GM12878 (cell line): Measurements from ENCODE around the gene GPR34. TPM values are rescaled to one million over a fixed set of nuclear protein-coding genes. Genes with fewer than 3 reads are reported as not detected.

Experiments used
- ATAC-seq: fragments of 200-7000 bp; cut with Tn5 transposase; 3 replicates; pipeline ENCODE4 v1.9.1; 2020; ENCODE audit warnings: mild to moderate bottlenecking, moderate library complexity
- BruUV-seq: library from RNA; stranded (reverse); fragments of 400-500 nt; replicated peaks from 2 replicates; lab custom pipeline; 2021; lab: Mats Ljungman, UMichigan
- CTCF ChIA-PET: fragments of 300-600 bp; sonication (Branson Sonifier 250); formaldehyde crosslinking; extraction: SDS; loops from one replicate; lab custom pipeline; 2021; ENCODE audit warnings: inconsistent platforms; lab: Yijun Ruan, JAX
- POLR2A ChIA-PET: fragments of 350-600 bp; formaldehyde crosslinking; extraction: SDS; loops from one replicate; lab custom pipeline; 2021; ENCODE audit warnings: inconsistent platforms; lab: Charles Lee
- RAD21 ChIA-PET: fragments of 300-600 bp; sonication (Branson Sonifier 250); formaldehyde crosslinking; loops from one replicate; lab custom pipeline; 2023; ENCODE audit warnings: antibody characterized with exemption; ENCODE audit not compliant: unreplicated experiment; lab: Charles Lee
- SMC1A ChIA-PET: fragments of 300-600 bp; sonication (Branson Sonifier 250); formaldehyde crosslinking; loops from one replicate; lab custom pipeline; 2023; ENCODE audit not compliant: unreplicated experiment, uncharacterized antibody; lab: Charles Lee
- DNase-seq: peaks from one replicate; pipeline ENCODE4 v3.0.0-alpha.2; 2011; ENCODE audit warnings: low read depth, low spot score
- FAIRE-seq: peaks from 3 replicates; lab custom pipeline; 2011; peaks lifted over from hg19 to GRCh38; lab: Jason Lieb, UNC
- H2AFZ ChIP-seq: 2 replicates; pipeline ENCODE4 v1.6.0; 2011; ENCODE audit warnings: low read depth, low read length, control low read depth; ENCODE audit not compliant: control insufficient read depth
- H3K27ac ChIP-seq: 2 replicates; pipeline ENCODE4 v1.5.1; 2011; ENCODE audit warnings: control low read depth; ENCODE audit not compliant: control insufficient read depth, insufficient read depth
- H3K27me3 ChIP-seq, 2 experiments: replicated peaks in 1 of 2; 2 replicates each; pipeline versions ENCODE4 v1.6.0 to v1.6.1; 2011; ENCODE audit warnings: low read length in 1 of 2; ENCODE audit not compliant: control insufficient read depth in 2 of 2, insufficient read depth in 2 of 2
- H3K36me3 ChIP-seq, 2 experiments: 2 replicates each; pipeline ENCODE4 v1.5.1; 2011; ENCODE audit warnings: low read length in 1 of 2; ENCODE audit not compliant: control insufficient read depth in 2 of 2, insufficient read depth in 2 of 2
- H3K4me1 ChIP-seq: 2 replicates; pipeline ENCODE4 v1.6.1; 2011; ENCODE audit warnings: mild to moderate bottlenecking, low read length, moderate library complexity, mixed read lengths; ENCODE audit not compliant: control insufficient read depth, insufficient read depth
- H3K4me2 ChIP-seq: 2 replicates; pipeline ENCODE4 v1.6.0; 2011; ENCODE audit warnings: control low read depth; ENCODE audit not compliant: control insufficient read depth, insufficient read depth
- H3K4me3 ChIP-seq: fragments of 200-600 bp; sonication (generic); 2 replicates; pipeline ENCODE4 v1.5.1; 2016
- H3K79me2 ChIP-seq: 2 replicates; pipeline ENCODE4 v1.6.0; 2011; ENCODE audit warnings: low read length; ENCODE audit not compliant: control insufficient read depth, insufficient read depth
- H3K9ac ChIP-seq: 2 replicates; pipeline ENCODE4 v1.8.0; 2011; ENCODE audit warnings: low read length, control low read depth, mixed read lengths; ENCODE audit not compliant: control insufficient read depth, insufficient read depth
- H3K9me3 ChIP-seq: replicated peaks from 3 replicates; pipeline ENCODE4 v1.5.1; 2011; ENCODE audit warnings: mild to moderate bottlenecking, low read length; ENCODE audit not compliant: control insufficient read depth, insufficient read depth
- H4K20me1 ChIP-seq: 2 replicates; pipeline ENCODE4 v1.6.0; 2011; ENCODE audit not compliant: control insufficient read depth, insufficient read depth
- ETV6 ChIP-seq, 2 experiments: fragments of 450-650 bp in 1 of 2; IDR thresholded peaks in 1 of 2; conservative IDR thresholded peaks in 1 of 2; 2 replicates each; pipeline ENCODE4 v1.6.1; 2014; ENCODE audit warnings: antibody characterized with exemption in 1 of 2, borderline replicate concordance in 1 of 2, low read depth in 1 of 2, mild to moderate bottlenecking in 1 of 2, moderate library complexity in 1 of 2
- FOXK2 ChIP-seq: fragments of 450-650 bp; IDR thresholded peaks from 2 replicates; pipeline ENCODE4 v1.6.1; 2017; ENCODE audit warnings: mild to moderate bottlenecking, moderate library complexity
- HDAC6 ChIP-seq: fragments of 200-600 bp; sonication (generic); IDR thresholded peaks from one replicate; pipeline ENCODE4 v1.8.0; 2017; ENCODE audit warnings: antibody characterized with exemption; ENCODE audit not compliant: unreplicated experiment
- POLR2AphosphoS2 ChIP-seq: IDR thresholded peaks from 2 replicates; pipeline ENCODE4 v1.6.1; 2011; ENCODE audit warnings: low read depth, mild to moderate bottlenecking, low read length, improper control_type of control experiment, moderate library complexity
- POLR2AphosphoS5 ChIP-seq: IDR thresholded peaks from 2 replicates; pipeline ENCODE4 v1.6.1; 2011; ENCODE audit warnings: mild to moderate bottlenecking, low read length, inconsistent platforms
- STAT3 ChIP-seq: IDR thresholded peaks from 2 replicates; pipeline ENCODE4 v1.6.1; 2011; ENCODE audit warnings: low read depth, low read length, improper control_type of control experiment
- ZNF24 ChIP-seq: fragments of 450-650 bp; IDR thresholded peaks from 2 replicates; pipeline ENCODE4 v1.6.1; 2017; ENCODE audit warnings: antibody characterized with exemption, mild to moderate bottlenecking
- WGBS: methylation state at CpG from one replicate; pipeline ENCODE4 v1.1.6; 2016; ENCODE audit warnings: low lambda C conversion rate; ENCODE audit not compliant: insufficient replicate concordance, insufficient coverage; ENCODE audit errors: missing lambda C conversion rate; 5-methylcytosine and 5-hydroxymethylcytosine counted together
- in situ Hi-C: fragments of 300-500 bp; cut with MboI; formaldehyde crosslinking; loops from 9 replicates; pipeline ENCODE4 v1.14.3; 2018; ENCODE audit warnings: mixed read lengths
- intact Hi-C: fragments of 100-400 bp; cut with micrococcal nuclease; formaldehyde crosslinking; loops from one replicate; pipeline ENCODE4 v1.14.2; 2022; ENCODE audit not compliant: unreplicated experiment
- polyA plus RNA-seq, 11 experiments: library from polyadenylated mRNA; depleted of rRNA in 4 of 11; unstranded in 6 of 11; stranded (reverse) in 5 of 11; fragments of >200 nt; fragmentation: Nextera tagmentation in 4 of 11; fragmentation: Illumina TruSeq in 1 of 11; extraction: Ambion mirVana in 4 of 11; extraction: Trizol in 1 of 11; gene quantifications; 1 replicate in 1 of 11; 2 replicates in 10 of 11; pipeline versions ENCODE4 v1.2.1 to v1.2.3, GENCODE V29; 2011 to 2016; ENCODE audit warnings: inconsistent platforms in 2 of 11, missing spikeins in 2 of 11, low read depth in 1 of 11
- total RNA-seq, 4 experiments: library from RNA; depleted of rRNA in 3 of 4; stranded (reverse); fragments of >200 nt in 3 of 4; fragmentation: Illumina TruSeq in 1 of 4; extraction: Trizol in 1 of 4; gene quantifications; 2 replicates each; pipeline versions ENCODE4 v1.2.1 to v1.2.3, GENCODE V29; 2013 to 2021
- TF ChIP-seq, protein P1 (sequence below): IDR thresholded peaks from 2 replicates; pipeline ENCODE4 v1.6.1; 2012; ENCODE audit warnings: mild to moderate bottlenecking, low read depth, low read length
- TF ChIP-seq, protein P2 (sequence below): IDR thresholded peaks from 2 replicates; pipeline ENCODE4 v1.6.1; 2011; ENCODE audit warnings: low read depth, low read length, improper control_type of control experiment, borderline replicate concordance
- TF ChIP-seq, protein P3 (sequence below): fragments of 450-650 bp; formaldehyde crosslinking; IDR thresholded peaks from 2 replicates; pipeline ENCODE4 v1.4.0; 2020; ENCODE audit warnings: mild to moderate bottlenecking, moderate library complexity

Gene GPR34
- total and polyA plus RNA-seq, 10 of the 15 experiments (the other 5 are each of a cell fraction or from before 2014, with no cell fraction given), result 0.12 to 0.84 (median 0.28) TPM; not detected in 1

DNA sequence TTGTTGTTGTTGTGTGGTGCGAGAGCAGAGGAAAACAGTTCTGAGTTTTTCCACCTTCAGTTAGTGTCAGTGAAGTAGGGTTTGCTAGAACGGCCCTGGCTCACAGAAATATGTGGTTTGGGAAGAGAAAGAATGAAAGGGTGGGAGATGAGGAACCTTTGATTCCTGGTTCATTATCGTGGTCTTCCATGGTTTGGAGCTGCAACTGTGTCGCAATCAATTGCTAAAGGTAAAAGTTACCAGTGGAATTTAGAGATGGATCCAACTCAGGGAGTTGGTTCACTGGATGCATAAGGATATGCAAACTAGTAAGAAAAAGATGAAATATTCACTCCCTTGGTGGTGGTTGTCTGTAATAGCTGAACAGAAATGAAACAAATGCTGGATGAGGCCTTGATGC is 35.6 kb upstream of the GPR34 start:
- Histone ChIP-seq H3K79me2 (no peaks in the 10 kb centered on the region), H3K4me2 (no peak overlapping the region), H3K9ac (no peak overlapping the region), H4K20me1 (no peaks in the 10 kb centered on the region), H3K36me3 (no peaks in the 10 kb centered on the region), H3K4me1 (no peaks in the 10 kb centered on the region), H3K27me3 (no peaks in the 10 kb centered on the region), H3K4me3 (no peak overlapping the region), H3K27ac (no peak overlapping the region), H2AFZ (no peak overlapping the region), H3K9me3 (no peaks in the 10 kb centered on the region)
- TF ChIP-seq FOXK2 (no peak), STAT3 (no peak), POLR2AphosphoS2 (no peak), ZNF24 (no peak), HDAC6 (no peak), ETV6 (conservative IDR thresholded peaks at IDR 0.05 in 1 of 2, IDR thresholded peaks at IDR 0.05 in 1 of 2; ENCODE audit: borderline replicate concordance in 1 of 2, low read depth in 1 of 2) (no peak), POLR2AphosphoS5 (no peak)
- TF ChIP-seq, protein P1, sequence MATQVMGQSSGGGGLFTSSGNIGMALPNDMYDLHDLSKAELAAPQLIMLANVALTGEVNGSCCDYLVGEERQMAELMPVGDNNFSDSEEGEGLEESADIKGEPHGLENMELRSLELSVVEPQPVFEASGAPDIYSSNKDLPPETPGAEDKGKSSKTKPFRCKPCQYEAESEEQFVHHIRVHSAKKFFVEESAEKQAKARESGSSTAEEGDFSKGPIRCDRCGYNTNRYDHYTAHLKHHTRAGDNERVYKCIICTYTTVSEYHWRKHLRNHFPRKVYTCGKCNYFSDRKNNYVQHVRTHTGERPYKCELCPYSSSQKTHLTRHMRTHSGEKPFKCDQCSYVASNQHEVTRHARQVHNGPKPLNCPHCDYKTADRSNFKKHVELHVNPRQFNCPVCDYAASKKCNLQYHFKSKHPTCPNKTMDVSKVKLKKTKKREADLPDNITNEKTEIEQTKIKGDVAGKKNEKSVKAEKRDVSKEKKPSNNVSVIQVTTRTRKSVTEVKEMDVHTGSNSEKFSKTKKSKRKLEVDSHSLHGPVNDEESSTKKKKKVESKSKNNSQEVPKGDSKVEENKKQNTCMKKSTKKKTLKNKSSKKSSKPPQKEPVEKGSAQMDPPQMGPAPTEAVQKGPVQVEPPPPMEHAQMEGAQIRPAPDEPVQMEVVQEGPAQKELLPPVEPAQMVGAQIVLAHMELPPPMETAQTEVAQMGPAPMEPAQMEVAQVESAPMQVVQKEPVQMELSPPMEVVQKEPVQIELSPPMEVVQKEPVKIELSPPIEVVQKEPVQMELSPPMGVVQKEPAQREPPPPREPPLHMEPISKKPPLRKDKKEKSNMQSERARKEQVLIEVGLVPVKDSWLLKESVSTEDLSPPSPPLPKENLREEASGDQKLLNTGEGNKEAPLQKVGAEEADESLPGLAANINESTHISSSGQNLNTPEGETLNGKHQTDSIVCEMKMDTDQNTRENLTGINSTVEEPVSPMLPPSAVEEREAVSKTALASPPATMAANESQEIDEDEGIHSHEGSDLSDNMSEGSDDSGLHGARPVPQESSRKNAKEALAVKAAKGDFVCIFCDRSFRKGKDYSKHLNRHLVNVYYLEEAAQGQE, result no peak
- TF ChIP-seq, protein P2, sequence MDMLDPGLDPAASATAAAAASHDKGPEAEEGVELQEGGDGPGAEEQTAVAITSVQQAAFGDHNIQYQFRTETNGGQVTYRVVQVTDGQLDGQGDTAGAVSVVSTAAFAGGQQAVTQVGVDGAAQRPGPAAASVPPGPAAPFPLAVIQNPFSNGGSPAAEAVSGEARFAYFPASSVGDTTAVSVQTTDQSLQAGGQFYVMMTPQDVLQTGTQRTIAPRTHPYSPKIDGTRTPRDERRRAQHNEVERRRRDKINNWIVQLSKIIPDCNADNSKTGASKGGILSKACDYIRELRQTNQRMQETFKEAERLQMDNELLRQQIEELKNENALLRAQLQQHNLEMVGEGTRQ, result no peak
- TF ChIP-seq, protein P3, sequence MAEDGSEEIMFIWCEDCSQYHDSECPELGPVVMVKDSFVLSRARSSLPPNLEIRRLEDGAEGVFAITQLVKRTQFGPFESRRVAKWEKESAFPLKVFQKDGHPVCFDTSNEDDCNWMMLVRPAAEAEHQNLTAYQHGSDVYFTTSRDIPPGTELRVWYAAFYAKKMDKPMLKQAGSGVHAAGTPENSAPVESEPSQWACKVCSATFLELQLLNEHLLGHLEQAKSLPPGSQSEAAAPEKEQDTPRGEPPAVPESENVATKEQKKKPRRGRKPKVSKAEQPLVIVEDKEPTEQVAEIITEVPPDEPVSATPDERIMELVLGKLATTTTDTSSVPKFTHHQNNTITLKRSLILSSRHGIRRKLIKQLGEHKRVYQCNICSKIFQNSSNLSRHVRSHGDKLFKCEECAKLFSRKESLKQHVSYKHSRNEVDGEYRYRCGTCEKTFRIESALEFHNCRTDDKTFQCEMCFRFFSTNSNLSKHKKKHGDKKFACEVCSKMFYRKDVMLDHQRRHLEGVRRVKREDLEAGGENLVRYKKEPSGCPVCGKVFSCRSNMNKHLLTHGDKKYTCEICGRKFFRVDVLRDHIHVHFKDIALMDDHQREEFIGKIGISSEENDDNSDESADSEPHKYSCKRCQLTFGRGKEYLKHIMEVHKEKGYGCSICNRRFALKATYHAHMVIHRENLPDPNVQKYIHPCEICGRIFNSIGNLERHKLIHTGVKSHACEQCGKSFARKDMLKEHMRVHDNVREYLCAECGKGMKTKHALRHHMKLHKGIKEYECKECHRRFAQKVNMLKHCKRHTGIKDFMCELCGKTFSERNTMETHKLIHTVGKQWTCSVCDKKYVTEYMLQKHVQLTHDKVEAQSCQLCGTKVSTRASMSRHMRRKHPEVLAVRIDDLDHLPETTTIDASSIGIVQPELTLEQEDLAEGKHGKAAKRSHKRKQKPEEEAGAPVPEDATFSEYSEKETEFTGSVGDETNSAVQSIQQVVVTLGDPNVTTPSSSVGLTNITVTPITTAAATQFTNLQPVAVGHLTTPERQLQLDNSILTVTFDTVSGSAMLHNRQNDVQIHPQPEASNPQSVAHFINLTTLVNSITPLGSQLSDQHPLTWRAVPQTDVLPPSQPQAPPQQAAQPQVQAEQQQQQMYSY (CRISPR knock-in tag), result no peak
- ChIA-PET SMC1A (no interaction called here), POLR2A (no interaction called here), CTCF (no interaction called here), RAD21 (no interaction called here)
- intact Hi-C loops, result no loop called here
- in situ Hi-C loops, result no loop called here
- ATAC-seq (no peak), FAIRE-seq (no peak), DNase-seq (no peak)
- BruUV-seq, result no TSS peak
- WGBS, result 17% methylated on average over 4 of the region's 4 CpGs
